ENCODE data around the gene CFAP74. TPM values are rescaled to one million over a fixed set of nuclear protein-coding genes. Genes with fewer than 3 reads are reported as not detected.
"Not testable (repeated sequence)": the region's sequence is repeated elsewhere in the genome, so short reads cannot be mapped to it uniquely, and the experiment has no call there.

The CFAP74 gene
- total RNA-seq, 2 experiments from 2014 or later, result 0.31 to 0.46 TPM

- H3K4me3 Mint-ChIP-seq, result no peak overlapping the region
- peaks cover 13% of the 10 kb centered on the region for H3K27me3 Mint-ChIP-seq
- no peak for DNase-seq
- no peak overlapping the region for H3K27ac Mint-ChIP-seq
- H3K9me3 Mint-ChIP-seq, result no peaks in the 10 kb centered on the region
- H3K36me3 Mint-ChIP-seq, result no peaks in the 10 kb centered on the region
- H3K4me1 Mint-ChIP-seq, result no peaks in the 10 kb centered on the region
Observed at GRCh38 chr1:1987142-1987510, 16.5 kb downstream of the CFAP74 start.

DNA sequence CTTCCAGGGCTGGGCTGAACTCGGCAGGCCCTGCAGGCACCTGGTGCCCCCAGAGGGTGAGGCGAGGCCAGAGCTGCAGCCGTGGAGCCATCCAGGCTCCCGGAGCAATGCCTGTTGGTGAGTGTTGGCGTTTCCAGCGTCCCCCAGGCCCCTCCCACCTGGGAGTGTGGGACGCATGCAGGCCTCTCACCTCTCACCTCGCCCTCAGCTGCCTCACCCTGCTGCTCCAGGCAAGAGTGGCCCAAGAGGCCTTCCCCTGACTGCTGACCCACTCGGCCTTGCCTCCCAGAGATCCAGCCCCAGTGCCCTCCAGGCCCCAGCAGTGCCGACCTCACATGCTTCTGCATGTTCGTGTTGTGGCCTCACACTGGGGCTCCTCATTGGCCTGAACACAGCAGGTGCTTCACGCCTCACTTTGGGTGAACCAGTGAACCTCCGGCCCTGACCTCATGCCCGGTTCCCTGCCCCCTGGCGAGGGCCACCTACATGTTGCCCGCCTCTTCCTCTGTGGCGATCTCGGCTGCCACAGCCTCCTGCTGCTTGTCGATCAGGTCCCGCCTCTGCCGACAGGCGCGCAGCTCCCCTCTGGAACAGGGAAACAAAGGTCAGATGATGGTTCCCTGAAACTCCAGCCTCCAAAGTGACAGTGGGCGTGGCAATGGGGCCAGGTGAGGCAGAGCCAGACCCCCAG is 17.0 kb downstream of the CFAP74 start:
- no peaks in the 10 kb centered on the region for H3K36me3 Mint-ChIP-seq
- no peak overlapping the region for H3K27ac Mint-ChIP-seq
- H3K9me3 Mint-ChIP-seq, result no peaks in the 10 kb centered on the region
- no peak overlapping the region for H3K4me3 Mint-ChIP-seq
- DNase-seq, result no peak
- H3K4me1 Mint-ChIP-seq, result no peaks in the 10 kb centered on the region
- H3K27me3 Mint-ChIP-seq, result peaks cover 13% of the 10 kb centered on the region

GRCh38 chr1:1985375-1986050 is 18.1 kb downstream of the CFAP74 start:
- no peaks in the 10 kb centered on the region for H3K36me3 Mint-ChIP-seq
- DNase-seq, result no peak
- no peaks in the 10 kb centered on the region for H3K4me1 Mint-ChIP-seq
- H3K27ac Mint-ChIP-seq, result no peak overlapping the region
- no peaks in the 10 kb centered on the region for H3K9me3 Mint-ChIP-seq
- H3K4me3 Mint-ChIP-seq, result no peak overlapping the region
- H3K27me3 Mint-ChIP-seq, result peaks cover 10% of the 10 kb centered on the region

- Mint-ChIP-seq H3K4me1 (no peaks in the 10 kb centered on the region), H3K4me3 (no peak overlapping the region), H3K9me3 (no peaks in the 10 kb centered on the region), H3K27me3 (peaks cover 3% of the 10 kb centered on the region), H3K27ac (no peak overlapping the region), H3K36me3 (no peaks in the 10 kb centered on the region)
- no peak for DNase-seq
Observed at GRCh38 chr1:1984560-1985070, 19.0 kb downstream of the CFAP74 start.

- DNase-seq, result no peak
- Mint-ChIP-seq H3K27ac (no peak overlapping the region), H3K27me3 (no peaks in the 10 kb centered on the region), H3K36me3 (no peaks in the 10 kb centered on the region), H3K4me1 (no peaks in the 10 kb centered on the region), H3K4me3 (no peak overlapping the region), H3K9me3 (no peaks in the 10 kb centered on the region)
Observed at GRCh38 chr1:1982379-1983232, 21.0 kb downstream of the CFAP74 start.

DNA sequence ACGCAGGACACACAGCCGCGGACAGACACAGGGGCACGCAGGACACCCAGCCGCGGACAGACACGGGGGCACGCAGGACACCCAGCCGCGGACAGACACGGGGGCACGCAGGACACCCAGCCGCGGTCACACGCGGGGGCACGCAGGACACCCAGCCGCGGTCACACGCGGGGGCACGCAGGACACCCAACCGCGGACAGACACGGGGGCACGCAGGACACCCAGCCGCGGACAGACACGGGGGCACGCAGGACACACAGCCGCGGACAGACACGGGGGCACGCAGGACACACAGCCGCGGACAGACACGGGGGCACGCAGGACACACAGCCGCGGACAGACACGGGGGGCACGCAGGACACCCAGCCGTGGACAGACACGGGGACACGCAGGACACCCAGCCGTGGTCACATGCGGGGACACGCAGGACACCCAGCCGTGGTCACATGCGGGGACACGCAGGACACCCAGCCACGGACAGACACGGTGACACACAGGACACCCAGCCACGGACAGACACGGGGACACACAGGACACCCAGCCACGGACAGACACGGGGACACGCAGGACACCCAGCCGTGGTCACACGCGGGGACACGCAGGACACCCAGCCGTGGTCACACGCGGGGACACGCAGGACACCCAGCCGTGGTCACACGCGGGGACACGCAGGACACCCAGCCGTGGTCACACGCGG is 21.8 kb downstream of the CFAP74 start:
- not testable (repeated sequence) for H3K27me3 Mint-ChIP-seq, H3K36me3 Mint-ChIP-seq, H3K4me3 Mint-ChIP-seq, H3K27ac Mint-ChIP-seq, DNase-seq, H3K9me3 Mint-ChIP-seq, H3K4me1 Mint-ChIP-seq

DNA sequence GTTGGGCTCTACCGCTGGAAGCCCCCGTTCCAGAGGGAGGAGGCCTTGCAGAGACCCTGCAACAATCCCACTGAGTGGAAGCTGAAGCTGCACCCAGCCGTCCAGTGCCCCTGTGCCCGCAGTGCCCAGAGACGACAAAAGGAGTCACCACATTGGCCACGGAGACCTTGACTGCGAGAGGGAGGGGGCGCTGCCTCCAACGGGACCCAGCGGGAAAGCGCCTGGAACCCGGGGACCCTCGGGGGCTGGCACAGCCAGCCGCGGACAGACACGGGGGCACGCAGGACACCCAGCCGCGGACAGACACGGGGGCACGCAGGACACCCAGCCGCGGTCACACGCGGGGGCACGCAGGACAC is 22.5 kb downstream of the CFAP74 start:
- no peaks in the 10 kb centered on the region for H3K9me3 Mint-ChIP-seq

GRCh38 chr1:1980467-1981141 is 23.0 kb downstream of the CFAP74 start:
- DNase-seq, result no peak
- H3K4me1 Mint-ChIP-seq, result no peaks in the 10 kb centered on the region
- no peaks in the 10 kb centered on the region for H3K27me3 Mint-ChIP-seq
- H3K4me3 Mint-ChIP-seq, result no peak overlapping the region
- no peak overlapping the region for H3K27ac Mint-ChIP-seq
- H3K36me3 Mint-ChIP-seq, result no peaks in the 10 kb centered on the region
- H3K9me3 Mint-ChIP-seq, result no peaks in the 10 kb centered on the region

More for the DNA sequence above, 22.5 kb downstream of the CFAP74 start:
- H3K36me3 Mint-ChIP-seq, result no peaks in the 10 kb centered on the region
- no peak for DNase-seq
- H3K4me1 Mint-ChIP-seq, result no peaks in the 10 kb centered on the region
- no peak overlapping the region for H3K4me3 Mint-ChIP-seq
- no peaks in the 10 kb centered on the region for H3K27me3 Mint-ChIP-seq
- no peak overlapping the region for H3K27ac Mint-ChIP-seq

DNA sequence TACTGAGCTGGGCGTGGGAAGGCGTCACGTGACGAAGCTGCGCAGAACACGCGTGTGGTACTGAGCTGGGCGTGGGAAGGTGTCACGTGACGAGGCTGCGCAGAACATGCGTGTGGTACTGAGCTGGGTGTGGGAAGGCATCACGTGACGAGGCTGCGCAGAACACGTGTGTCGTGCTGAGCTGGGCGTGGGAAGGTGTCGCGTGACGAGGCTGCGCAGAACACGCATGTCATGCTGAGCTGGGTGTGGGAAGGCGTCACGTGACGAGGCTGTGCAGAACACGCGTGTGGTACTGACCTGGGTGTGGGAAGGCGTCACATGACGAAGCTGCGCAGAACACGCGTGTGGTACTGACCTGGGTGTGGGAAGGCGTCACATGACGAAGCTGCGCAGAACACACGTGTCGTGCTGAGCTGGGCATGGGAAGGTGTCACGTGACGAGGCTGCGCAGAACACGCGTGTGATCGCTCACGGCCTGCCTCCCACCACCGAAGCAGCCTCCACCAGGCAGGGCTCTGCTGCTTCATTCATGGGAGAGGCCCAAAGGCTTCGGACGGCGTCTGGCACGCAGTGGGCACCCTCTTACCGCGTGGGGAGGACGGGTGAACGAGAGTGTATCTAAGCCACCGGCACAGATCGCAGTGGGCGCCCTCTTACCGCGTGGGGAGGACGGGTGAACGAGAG is 24.0 kb downstream of the CFAP74 start:
- no peaks in the 10 kb centered on the region for H3K9me3 Mint-ChIP-seq
- H3K4me1 Mint-ChIP-seq, result no peaks in the 10 kb centered on the region
- no peaks in the 10 kb centered on the region for H3K36me3 Mint-ChIP-seq
- DNase-seq, result no peak
- no peak overlapping the region for H3K27ac Mint-ChIP-seq
- H3K27me3 Mint-ChIP-seq, result no peaks in the 10 kb centered on the region
- H3K4me3 Mint-ChIP-seq, result no peak overlapping the region

GRCh38 chr1:1978690-1979481 is 24.7 kb downstream of the CFAP74 start:
- H3K9me3 Mint-ChIP-seq, H3K27me3 Mint-ChIP-seq, H3K36me3 Mint-ChIP-seq, H3K4me1 Mint-ChIP-seq, DNase-seq, H3K27ac Mint-ChIP-seq, H3K4me3 Mint-ChIP-seq: not testable (repeated sequence)

- Mint-ChIP-seq H3K4me1 (no peaks in the 10 kb centered on the region), H3K4me3 (no peak overlapping the region), H3K36me3 (no peaks in the 10 kb centered on the region), H3K27ac (no peak overlapping the region), H3K27me3 (peaks cover 5% of the 10 kb centered on the region), H3K9me3 (no peaks in the 10 kb centered on the region)
- no peak for DNase-seq
Observed at GRCh38 chr1:1978108-1978507, 25.5 kb downstream of the CFAP74 start.

- Mint-ChIP-seq H3K4me1 (no peaks in the 10 kb centered on the region), H3K9me3 (no peaks in the 10 kb centered on the region), H3K27ac (no peak overlapping the region), H3K27me3 (peaks cover 5% of the 10 kb centered on the region), H3K4me3 (no peak overlapping the region), H3K36me3 (no peaks in the 10 kb centered on the region)
- DNase-seq, result no peak
Observed at GRCh38 chr1:1976031-1976430, 27.6 kb downstream of the CFAP74 start.

- no peaks in the 10 kb centered on the region for H3K36me3 Mint-ChIP-seq
- H3K9me3 Mint-ChIP-seq, result no peaks in the 10 kb centered on the region
Observed at GRCh38 chr1:1975535-1975934, 28.1 kb downstream of the CFAP74 start.

More at GRCh38 chr1:1975535-1975934, 28.1 kb downstream of the CFAP74 start:
- Mint-ChIP-seq H3K27me3 (peaks cover 5% of the 10 kb centered on the region), H3K4me3 (no peak overlapping the region), H3K4me1 (no peaks in the 10 kb centered on the region), H3K27ac (no peak overlapping the region)
- no peak for DNase-seq
